Glutamatergic neuron (in vitro differentiated cells): ENCODE results near the gene KIF1B. TPM values are rescaled to one million over a fixed set of nuclear protein-coding genes. Genes with fewer than 3 reads are reported as not detected.

Experiments
- DNase-seq: peaks from one replicate; pipeline ENCODE4 v3.0.0; 2022
- H3K27ac Mint-ChIP-seq: one replicate; pipeline ENCODE4 v1.8.0; 2020; ENCODE audit warnings: mild to moderate bottlenecking, mixed read lengths, inconsistent platforms; ENCODE audit not compliant: unreplicated experiment
- H3K27me3 Mint-ChIP-seq: one replicate; pipeline ENCODE4 v1.8.0; 2020; ENCODE audit warnings: mild to moderate bottlenecking, moderate library complexity, mixed read lengths, inconsistent platforms; ENCODE audit not compliant: unreplicated experiment
- H3K36me3 Mint-ChIP-seq: one replicate; pipeline ENCODE4 v1.8.0; 2020; ENCODE audit warnings: mild to moderate bottlenecking, mixed read lengths, inconsistent platforms; ENCODE audit not compliant: unreplicated experiment
- H3K4me1 Mint-ChIP-seq: one replicate; pipeline ENCODE4 v1.8.0; 2020; ENCODE audit warnings: mild to moderate bottlenecking, low read depth, mixed read lengths, inconsistent platforms; ENCODE audit not compliant: unreplicated experiment
- H3K4me3 Mint-ChIP-seq: one replicate; pipeline ENCODE4 v1.8.0; 2020; ENCODE audit warnings: mild to moderate bottlenecking, mixed read lengths, inconsistent platforms; ENCODE audit not compliant: unreplicated experiment
- H3K9me3 Mint-ChIP-seq: one replicate; pipeline ENCODE4 v1.8.0; 2020; ENCODE audit warnings: mild to moderate bottlenecking, moderate library complexity, mixed read lengths, inconsistent platforms; ENCODE audit not compliant: unreplicated experiment
- CTCF ChIP-seq: fragments of 200-600 bp; sonication (generic); IDR thresholded peaks from one replicate; pipeline ENCODE4 v1.5.0; 2021; ENCODE audit not compliant: partially characterized antibody, unreplicated experiment
- total RNA-seq: library from RNA; stranded (reverse); fragmentation: NEBNext Ultra II Directional; extraction: Animal tissue kit (Norgen Biotek cat#: 25700); gene quantifications from one replicate; pipeline ENCODE4 v1.2.1, GENCODE V29; 2021; ENCODE audit not compliant: unreplicated experiment

The KIF1B gene
- total RNA-seq, 1 donor from 2014 or later = 261 TPM

- Mint-ChIP-seq H3K27ac (no peak overlapping the region), H3K4me3 (no peak overlapping the region)
These were observed 68.5 kb downstream of the KIF1B start for GRCh38 chr1:10278880-10279279.

GRCh38 chr1:10280439-10281350 lies 70.3 kb downstream of the KIF1B start:
- no peak for TF ChIP-seq CTCF
- H3K36me3 Mint-ChIP-seq = no peaks in the 10 kb centered on the region
- no peak for DNase-seq
- H3K4me1 Mint-ChIP-seq = no peaks in the 10 kb centered on the region
- H3K27ac Mint-ChIP-seq = no peak overlapping the region
- no peaks in the 10 kb centered on the region for H3K27me3 Mint-ChIP-seq
- H3K9me3 Mint-ChIP-seq = peaks cover 2% of the 10 kb centered on the region
- H3K4me3 Mint-ChIP-seq = no peak overlapping the region

More at GRCh38 chr1:10278880-10279279, 68.5 kb downstream of the KIF1B start:
- H3K9me3 Mint-ChIP-seq = peaks cover 2% of the 10 kb centered on the region
- no peak for TF ChIP-seq CTCF
- H3K36me3 Mint-ChIP-seq = no peaks in the 10 kb centered on the region
- H3K27me3 Mint-ChIP-seq = no peaks in the 10 kb centered on the region
- H3K4me1 Mint-ChIP-seq = no peaks in the 10 kb centered on the region
- no peak for DNase-seq

GRCh38 chr1:10283318-10283984 lies 73.1 kb downstream of the KIF1B start:
- Mint-ChIP-seq H3K27ac (peak overlapping the region; percentile 52), H3K4me1 (no peaks in the 10 kb centered on the region), H3K36me3 (no peaks in the 10 kb centered on the region), H3K27me3 (peaks cover 2% of the 10 kb centered on the region), H3K9me3 (peaks cover 2% of the 10 kb centered on the region), H3K4me3 (no peak overlapping the region)
- no peak for DNase-seq
- no peak for TF ChIP-seq CTCF

GRCh38 chr1:10286244-10286643 lies 75.9 kb downstream of the KIF1B start:
- no peak for TF ChIP-seq CTCF
- DNase-seq = no peak
- Mint-ChIP-seq H3K4me3 (no peak overlapping the region), H3K9me3 (peaks cover 2% of the 10 kb centered on the region), H3K27ac (no peak overlapping the region), H3K4me1 (peaks cover 5% of the 10 kb centered on the region), H3K36me3 (no peaks in the 10 kb centered on the region), H3K27me3 (peaks cover 6% of the 10 kb centered on the region)

- TF ChIP-seq CTCF = no peak
- no peaks in the 10 kb centered on the region for H3K36me3 Mint-ChIP-seq
These were observed 76.8 kb downstream of the KIF1B start for GRCh38 chr1:10287023-10287645.

More at GRCh38 chr1:10287023-10287645, 76.8 kb downstream of the KIF1B start:
- H3K4me3 Mint-ChIP-seq = no peak overlapping the region
- H3K4me1 Mint-ChIP-seq = peaks cover 5% of the 10 kb centered on the region
- peaks cover 1% of the 10 kb centered on the region for H3K9me3 Mint-ChIP-seq
- no peak overlapping the region for H3K27ac Mint-ChIP-seq
- H3K27me3 Mint-ChIP-seq = peaks cover 6% of the 10 kb centered on the region
- no peak for DNase-seq
